ENCODE measurements around the gene SMYD3.

Gene SMYD3

DNA sequence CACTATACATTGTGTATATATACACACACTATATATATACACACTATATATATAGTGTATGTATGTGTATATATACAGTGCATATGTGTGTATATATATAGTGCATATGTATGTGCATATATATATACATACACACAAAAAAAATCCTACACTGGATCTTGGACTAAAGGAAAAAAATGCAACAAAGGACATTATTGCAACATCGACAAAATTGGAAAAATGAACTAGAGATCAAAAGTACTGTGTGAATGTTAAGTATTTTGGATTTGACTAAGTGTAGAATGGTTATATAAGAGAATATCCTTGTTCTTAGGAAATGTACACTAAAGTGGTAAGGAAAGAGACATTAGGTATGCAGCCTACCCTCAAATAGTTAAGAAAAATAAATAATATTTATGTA, 36.5 kb downstream of the SMYD3 start:
- Histone ChIP-seq H3K27ac (no peak overlapping the region), H3K4me2 (ENCODE audit: low read length) (no peak overlapping the region), H3K9me3 (ENCODE audit: control insufficient read depth, low read length) (no peaks in the 10 kb centered on the region), H3K79me2 (no peaks in the 10 kb centered on the region), H3K4me1 (no peaks in the 10 kb centered on the region), H3K36me3 (ENCODE audit: control insufficient read depth, insufficient read depth, low read length) (no peaks in the 10 kb centered on the region), H3K9ac (no peak overlapping the region), H3K4me3 (ENCODE audit: low read depth, low read length) (no peak overlapping the region), H2AFZ (no peak overlapping the region), H3K27me3 (ENCODE audit: control insufficient read depth, insufficient read depth, low read length) (no peaks in the 10 kb centered on the region)
- TF ChIP-seq, protein P1, sequence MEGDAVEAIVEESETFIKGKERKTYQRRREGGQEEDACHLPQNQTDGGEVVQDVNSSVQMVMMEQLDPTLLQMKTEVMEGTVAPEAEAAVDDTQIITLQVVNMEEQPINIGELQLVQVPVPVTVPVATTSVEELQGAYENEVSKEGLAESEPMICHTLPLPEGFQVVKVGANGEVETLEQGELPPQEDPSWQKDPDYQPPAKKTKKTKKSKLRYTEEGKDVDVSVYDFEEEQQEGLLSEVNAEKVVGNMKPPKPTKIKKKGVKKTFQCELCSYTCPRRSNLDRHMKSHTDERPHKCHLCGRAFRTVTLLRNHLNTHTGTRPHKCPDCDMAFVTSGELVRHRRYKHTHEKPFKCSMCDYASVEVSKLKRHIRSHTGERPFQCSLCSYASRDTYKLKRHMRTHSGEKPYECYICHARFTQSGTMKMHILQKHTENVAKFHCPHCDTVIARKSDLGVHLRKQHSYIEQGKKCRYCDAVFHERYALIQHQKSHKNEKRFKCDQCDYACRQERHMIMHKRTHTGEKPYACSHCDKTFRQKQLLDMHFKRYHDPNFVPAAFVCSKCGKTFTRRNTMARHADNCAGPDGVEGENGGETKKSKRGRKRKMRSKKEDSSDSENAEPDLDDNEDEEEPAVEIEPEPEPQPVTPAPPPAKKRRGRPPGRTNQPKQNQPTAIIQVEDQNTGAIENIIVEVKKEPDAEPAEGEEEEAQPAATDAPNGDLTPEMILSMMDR (IDR thresholded peaks at IDR 0.05), result no peak

DNA sequence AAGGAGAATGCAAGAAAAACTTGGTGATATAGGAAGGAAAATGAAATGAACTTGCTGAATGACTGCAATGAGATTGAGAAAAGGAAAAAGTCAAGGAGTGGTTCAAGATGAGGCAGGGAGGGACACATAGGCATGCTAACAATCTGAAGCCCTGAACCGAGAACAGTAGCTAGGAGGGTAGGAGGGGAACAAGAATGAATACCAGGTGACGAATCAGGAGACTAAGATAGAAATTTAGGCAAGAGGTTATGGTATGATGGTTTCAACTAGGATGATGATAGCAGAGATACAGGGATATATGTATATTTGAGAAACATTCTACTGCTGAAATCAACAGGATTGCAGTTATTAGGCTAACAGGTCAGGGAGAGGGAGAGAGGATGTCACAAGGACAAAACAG, 44.1 kb downstream of the SMYD3 start:
- H3K9me3 ChIP-seq (ENCODE audit: control insufficient read depth, low read length), result no peaks in the 10 kb centered on the region
- no peak overlapping the region for H3K4me2 ChIP-seq (ENCODE audit: low read length)
- no peaks in the 10 kb centered on the region for H3K36me3 ChIP-seq (ENCODE audit: control insufficient read depth, insufficient read depth, low read length)
- peaks cover under 1% of the 10 kb centered on the region for H3K4me1 ChIP-seq
- H3K79me2 ChIP-seq, result no peaks in the 10 kb centered on the region
- no peaks in the 10 kb centered on the region for H3K27me3 ChIP-seq (ENCODE audit: control insufficient read depth, insufficient read depth, low read length)
- TF ChIP-seq, protein P1 (IDR thresholded peaks at IDR 0.05), result no peak
- H3K9ac ChIP-seq, result no peak overlapping the region
- no peak overlapping the region for H3K27ac ChIP-seq
- H2AFZ ChIP-seq, result no peak overlapping the region
- no peak overlapping the region for H3K4me3 ChIP-seq (ENCODE audit: low read depth, low read length)

DNA sequence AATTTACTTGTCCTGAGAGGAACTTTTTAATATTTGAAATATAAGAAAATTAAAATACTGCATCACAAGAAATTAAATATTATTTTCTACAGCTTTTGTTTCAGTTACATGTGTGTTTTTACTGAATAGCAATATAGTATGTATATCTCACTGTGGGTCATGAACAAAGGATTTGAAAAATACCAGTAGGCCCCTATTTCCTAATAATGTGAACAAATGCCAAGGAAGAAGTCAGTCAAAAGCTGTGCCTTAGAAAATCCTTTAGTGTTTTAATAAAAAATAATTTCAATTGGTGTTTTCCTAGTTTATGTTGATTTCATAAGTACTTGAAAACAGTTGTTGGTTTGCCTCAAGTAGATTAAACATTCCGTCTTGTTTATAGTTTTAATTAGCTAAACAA, 46.7 kb downstream of the SMYD3 start:
- no peaks in the 10 kb centered on the region for H3K79me2 ChIP-seq

DNA sequence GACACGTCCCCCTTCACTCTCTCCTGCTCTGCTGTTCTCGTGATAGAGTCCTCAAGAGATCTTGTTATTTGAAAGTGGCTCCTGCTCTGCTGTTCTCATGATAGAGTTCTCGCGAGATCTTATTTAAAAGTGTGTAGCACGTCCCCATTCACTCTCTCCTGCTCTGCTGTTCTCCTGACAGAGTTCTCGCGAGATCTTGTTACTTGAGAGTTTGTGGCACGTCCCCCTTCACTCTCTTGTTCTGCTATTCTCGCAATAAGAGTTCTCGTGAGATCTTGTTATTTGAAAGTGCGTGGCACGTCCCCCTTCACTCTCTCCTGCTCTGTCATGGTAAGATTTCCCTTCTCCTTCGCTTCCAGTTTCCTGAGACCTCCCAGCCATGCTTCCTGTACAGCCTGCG, 47.9 kb downstream of the SMYD3 start:
- no peak overlapping the region for H3K9ac ChIP-seq
- no peaks in the 10 kb centered on the region for H3K36me3 ChIP-seq (ENCODE audit: control insufficient read depth, insufficient read depth, low read length)
- H3K4me3 ChIP-seq (ENCODE audit: low read depth, low read length), result no peak overlapping the region
- no peaks in the 10 kb centered on the region for H3K9me3 ChIP-seq (ENCODE audit: control insufficient read depth, low read length)
- no peak overlapping the region for H2AFZ ChIP-seq
- no peak overlapping the region for H3K4me2 ChIP-seq (ENCODE audit: low read length)
- H3K79me2 ChIP-seq, result no peaks in the 10 kb centered on the region
- no peak overlapping the region for H3K27ac ChIP-seq
- peaks cover 2% of the 10 kb centered on the region for H3K4me1 ChIP-seq
- no peaks in the 10 kb centered on the region for H3K27me3 ChIP-seq (ENCODE audit: control insufficient read depth, insufficient read depth, low read length)
- TF ChIP-seq, protein P1 (IDR thresholded peaks at IDR 0.05), result no peak

More for the DNA sequence above, 46.7 kb downstream of the SMYD3 start:
- H3K9ac ChIP-seq, result no peak overlapping the region
- H3K4me2 ChIP-seq (ENCODE audit: low read length), result no peak overlapping the region
- H2AFZ ChIP-seq, result no peak overlapping the region
- no peak overlapping the region for H3K4me3 ChIP-seq (ENCODE audit: low read depth, low read length)
- no peaks in the 10 kb centered on the region for H3K36me3 ChIP-seq (ENCODE audit: control insufficient read depth, insufficient read depth, low read length)
- TF ChIP-seq, protein P1 (IDR thresholded peaks at IDR 0.05), result no peak
- H3K27ac ChIP-seq, result no peak overlapping the region
- H3K27me3 ChIP-seq (ENCODE audit: control insufficient read depth, insufficient read depth, low read length), result no peaks in the 10 kb centered on the region
- no peaks in the 10 kb centered on the region for H3K9me3 ChIP-seq (ENCODE audit: control insufficient read depth, low read length)
- peaks cover 2% of the 10 kb centered on the region for H3K4me1 ChIP-seq

DNA sequence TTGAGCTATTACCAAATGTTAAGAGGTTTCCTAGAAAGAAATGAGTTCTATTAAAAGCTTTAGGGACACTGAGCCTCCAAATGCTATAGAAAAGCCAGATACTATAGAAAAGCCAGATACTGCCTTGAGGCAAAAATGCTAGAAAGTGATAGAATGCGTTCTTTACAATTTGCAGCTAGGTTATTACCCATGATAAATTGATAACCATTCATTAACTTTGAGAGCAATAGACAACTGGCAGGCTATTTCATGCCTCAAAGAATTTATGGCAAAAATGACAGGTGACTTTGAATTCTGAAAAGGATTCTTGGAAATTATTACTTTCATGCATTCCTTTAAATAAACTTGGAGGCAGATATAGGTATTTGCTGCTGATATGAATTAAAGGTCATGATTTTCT, 51.6 kb downstream of the SMYD3 start:
- Histone ChIP-seq H3K36me3 (ENCODE audit: control insufficient read depth, insufficient read depth, low read length) (no peaks in the 10 kb centered on the region), H3K4me1 (peaks cover 2% of the 10 kb centered on the region), H3K27me3 (ENCODE audit: control insufficient read depth, insufficient read depth, low read length) (no peaks in the 10 kb centered on the region), H3K4me2 (ENCODE audit: low read length) (no peak overlapping the region), H3K79me2 (no peaks in the 10 kb centered on the region), H3K9ac (no peak overlapping the region), H2AFZ (no peak overlapping the region), H3K4me3 (ENCODE audit: low read depth, low read length) (no peak overlapping the region), H3K9me3 (ENCODE audit: control insufficient read depth, low read length) (no peaks in the 10 kb centered on the region), H3K27ac (no peak overlapping the region)
- TF ChIP-seq, protein P1 (IDR thresholded peaks at IDR 0.05), result no peak
